HCT116 (cell line): Measurements from ENCODE around the gene SLC17A8. TPM values are rescaled to one million over a fixed set of nuclear protein-coding genes. Genes with fewer than 3 reads are reported as not detected.

Experiments
- ATAC-seq: fragments of 200-7000 bp; cut with Tn5 transposase; 2 replicates; pipeline ENCODE4 v1.9.1; 2020; ENCODE audit warnings: mild to moderate bottlenecking, moderate library complexity
- BruUV-seq: library from RNA; stranded (reverse); fragments of 400-500 nt; replicated peaks from 2 replicates; lab custom pipeline; 2021; lab: Mats Ljungman, UMichigan
- CTCF ChIA-PET: fragments of 300-600 bp; sonication (Branson Sonifier 250); formaldehyde crosslinking; loops from one replicate; lab custom pipeline; 2021; ENCODE audit warnings: antibody characterized with exemption; lab: Charles Lee
- POLR2A ChIA-PET: fragments of 300-600, 350-600 bp; sonication (Branson Sonifier 250); formaldehyde crosslinking; loops from one replicate; lab custom pipeline; 2021; ENCODE audit warnings: antibody characterized with exemption; lab: Charles Lee
- RAD21 ChIA-PET, 2 experiments: fragments of 300-600 bp; sonication (Branson Sonifier 250); formaldehyde crosslinking; loops; one replicate each; lab custom pipeline; 2023; ENCODE audit warnings: low total read pairs in 2 of 2; ENCODE audit not compliant: uncharacterized antibody in 2 of 2, unreplicated experiment in 2 of 2, low non-redundant PET in 1 of 2; lab: Charles Lee
- DNase-seq: peaks from one replicate; pipeline ENCODE4 v3.0.0-alpha.2; 2010; ENCODE audit warnings: low read depth, low spot score
- H2AFZ ChIP-seq: fragments of 200-600 bp; shearing (Covaris generic), sonication (generic); 2 replicates; pipeline ENCODE4 v1.6.1; 2017; ENCODE audit warnings: low read depth, mixed run types, mixed read lengths, antibody characterized with exemption, low read length; ENCODE audit not compliant: poor library complexity, severe bottlenecking
- H3K27ac ChIP-seq: 2 replicates; pipeline ENCODE4 v1.5.1; 2012; ENCODE audit warnings: low read depth, low read length
- H3K27me3 ChIP-seq: fragments of 200-600 bp; sonication (generic); 2 replicates; pipeline ENCODE4 v1.6.1; 2016; ENCODE audit warnings: mixed run types, low read length, mixed read lengths; ENCODE audit not compliant: insufficient read depth
- H3K36me3 ChIP-seq, 2 experiments: fragments of 200-500 bp in 1 of 2; fragments of 200-600 bp in 1 of 2; sonication (Bioruptor generic) in 1 of 2; sonication (generic) in 1 of 2; 2 replicates each; pipeline versions ENCODE4 v1.5.1 to v1.6.1; 2014 to 2016; ENCODE audit warnings: low read length in 2 of 2, inconsistent platforms in 1 of 2, mixed read lengths in 1 of 2, mixed run types in 1 of 2; ENCODE audit not compliant: insufficient read depth in 2 of 2, control insufficient read depth in 1 of 2
- H3K4me1 ChIP-seq, 2 experiments: fragments of 200-600 bp in 1 of 2; sonication (generic) in 1 of 2; 2 replicates each; pipeline versions ENCODE4 v1.5.1 to v1.6.1; 2012 to 2017; ENCODE audit warnings: low read length in 2 of 2, inconsistent platforms in 1 of 2, mild to moderate bottlenecking in 1 of 2, mixed read lengths in 1 of 2, mixed run types in 1 of 2, moderate library complexity in 1 of 2; ENCODE audit not compliant: insufficient read depth in 2 of 2, control insufficient read depth in 1 of 2
- H3K4me2 ChIP-seq: fragments of 200-600 bp; sonication (generic); 2 replicates; pipeline ENCODE4 v1.6.1; 2017; ENCODE audit warnings: mixed run types, low read length, mixed read lengths
- H3K4me3 ChIP-seq, 2 experiments: fragments of 200-600 bp in 1 of 2; sonication (generic) in 1 of 2; replicated peaks in 1 of 2; 2 replicates each; pipeline ENCODE4 v1.5.1; 2011 to 2016; ENCODE audit warnings: low read length in 2 of 2, control low read depth in 1 of 2, low read depth in 1 of 2, mild to moderate bottlenecking in 1 of 2, mixed read lengths in 1 of 2, mixed run types in 1 of 2
- H3K79me2 ChIP-seq: fragments of 200-600 bp; sonication (generic); 2 replicates; pipeline ENCODE4 v1.6.1; 2017; ENCODE audit warnings: mild to moderate bottlenecking, mixed run types, low read length, moderate library complexity, mixed read lengths; ENCODE audit not compliant: insufficient read depth
- H3K9ac ChIP-seq: fragments of 200-600 bp; sonication (generic); 2 replicates; pipeline ENCODE4 v1.6.1; 2016; ENCODE audit warnings: low read length, mixed read lengths
- H3K9me2 ChIP-seq: fragments of 200-600 bp; sonication (generic), shearing (Covaris generic); 2 replicates; pipeline ENCODE4 v1.6.1; 2017; ENCODE audit warnings: mixed run types, mild to moderate bottlenecking, moderate library complexity; ENCODE audit not compliant: insufficient read depth
- H3K9me3 ChIP-seq, 2 experiments: fragments of 200-500 bp in 1 of 2; fragments of 200-600 bp in 1 of 2; sonication (Bioruptor generic) in 1 of 2; sonication (generic) in 1 of 2; 2 replicates each; pipeline ENCODE4 v1.6.1; 2014 to 2017; ENCODE audit warnings: low read length in 2 of 2, mixed read lengths in 2 of 2, inconsistent platforms in 1 of 2, low read depth in 1 of 2, mild to moderate bottlenecking in 1 of 2, mixed run types in 1 of 2, moderate library complexity in 1 of 2; ENCODE audit not compliant: control insufficient read depth in 1 of 2, insufficient read depth in 1 of 2
- H4K20me1 ChIP-seq: fragments of 200-600 bp; sonication (generic), shearing (Covaris generic); 2 replicates; pipeline ENCODE4 v1.6.1; 2017; ENCODE audit warnings: mixed run types, mild to moderate bottlenecking, moderate library complexity; ENCODE audit not compliant: insufficient read depth
- CBX3 ChIP-seq: IDR thresholded peaks from 2 replicates; pipeline ENCODE4 v1.6.1; 2012; ENCODE audit warnings: low read depth
- EGR1 ChIP-seq: IDR thresholded peaks from 2 replicates; pipeline ENCODE4 v1.6.1; 2012; ENCODE audit warnings: low read depth
- ELF1 ChIP-seq: IDR thresholded peaks from 2 replicates; pipeline ENCODE4 v1.6.1; 2012; ENCODE audit warnings: low read depth, borderline replicate concordance
- EZH2 ChIP-seq: fragments of 200-600 bp; sonication (generic); IDR thresholded peaks from 2 replicates; pipeline ENCODE4 v1.6.1; 2017; ENCODE audit warnings: antibody characterized with exemption, mixed run types
- EZH2phosphoT487 ChIP-seq: fragments of 200-600 bp; IDR thresholded peaks from 2 replicates; pipeline ENCODE4 v1.6.1; 2018; ENCODE audit warnings: antibody characterized with exemption, borderline replicate concordance
- FOSL1 ChIP-seq: IDR thresholded peaks from 2 replicates; pipeline ENCODE4 v1.6.1; 2012; ENCODE audit warnings: low read depth
- JUND ChIP-seq: IDR thresholded peaks from 2 replicates; pipeline ENCODE4 v1.6.1; 2012
- POLR2AphosphoS5 ChIP-seq: IDR thresholded peaks from 2 replicates; pipeline ENCODE4 v1.6.1; 2011; ENCODE audit warnings: mild to moderate bottlenecking, low read depth, low read length, moderate library complexity
- RAD21 ChIP-seq: IDR thresholded peaks from 2 replicates; pipeline ENCODE4 v1.6.1; 2012; ENCODE audit warnings: low read depth, mild to moderate bottlenecking
- SIN3A ChIP-seq: IDR thresholded peaks from 2 replicates; pipeline ENCODE4 v1.6.1; 2012; ENCODE audit warnings: low read depth
- SP1 ChIP-seq: IDR thresholded peaks from 2 replicates; pipeline ENCODE4 v1.6.1; 2012; ENCODE audit warnings: low read depth
- YY1 ChIP-seq: IDR thresholded peaks from 2 replicates; pipeline ENCODE4 v1.6.1; 2011; ENCODE audit warnings: low read length, low read depth, moderate library complexity, mild to moderate bottlenecking; ENCODE audit not compliant: insufficient replicate concordance; ENCODE audit errors: extremely low read depth
- ZFX ChIP-seq: fragments of 450-650 bp; IDR thresholded peaks from 2 replicates; pipeline ENCODE4 v1.6.1; 2017
- ZNF274 ChIP-seq: fragments of 200-500 bp; sonication (Bioruptor generic); IDR thresholded peaks from 2 replicates; pipeline ENCODE4 v1.6.1; 2014; ENCODE audit warnings: mild to moderate bottlenecking, low read depth, low read length, inconsistent platforms
- intact Hi-C: fragments of 100-400 bp; cut with micrococcal nuclease; formaldehyde crosslinking; loops from 2 replicates; pipeline ENCODE4 v1.10.0; 2022
- total RNA-seq: library from RNA; stranded (reverse); gene quantifications from one replicate; pipeline ENCODE4 v1.2.1, GENCODE V29; 2021; ENCODE audit not compliant: unreplicated experiment
- TF ChIP-seq, protein P1 (sequence below): IDR thresholded peaks from 2 replicates; pipeline ENCODE4 v1.6.1; 2012
- TF ChIP-seq, protein P2 (sequence below), 3 experiments: fragments of 200-600 bp in 1 of 3; sonication (generic) in 1 of 3; IDR thresholded peaks in 2 of 3; conservative IDR thresholded peaks in 1 of 3; 2 replicates each; pipeline ENCODE4 v1.5.1; 2012 to 2017; ENCODE audit warnings: low read depth in 2 of 3, low read length in 2 of 3, antibody characterized with exemption in 1 of 3, borderline replicate concordance in 1 of 3, control low read depth in 1 of 3, mild to moderate bottlenecking in 1 of 3, mixed read lengths in 1 of 3, mixed run types in 1 of 3, moderate library complexity in 1 of 3; ENCODE audit not compliant: insufficient read depth in 1 of 3
- TF ChIP-seq, protein P3 (sequence below): IDR thresholded peaks from 2 replicates; pipeline ENCODE4 v1.6.1; 2012; ENCODE audit warnings: low read depth
- TF ChIP-seq, protein P4 (sequence below): IDR thresholded peaks from 2 replicates; pipeline ENCODE4 v1.6.1; 2012

Gene SLC17A8
- total RNA-seq, 1 experiment from 2014 or later, result not detected

DNA sequence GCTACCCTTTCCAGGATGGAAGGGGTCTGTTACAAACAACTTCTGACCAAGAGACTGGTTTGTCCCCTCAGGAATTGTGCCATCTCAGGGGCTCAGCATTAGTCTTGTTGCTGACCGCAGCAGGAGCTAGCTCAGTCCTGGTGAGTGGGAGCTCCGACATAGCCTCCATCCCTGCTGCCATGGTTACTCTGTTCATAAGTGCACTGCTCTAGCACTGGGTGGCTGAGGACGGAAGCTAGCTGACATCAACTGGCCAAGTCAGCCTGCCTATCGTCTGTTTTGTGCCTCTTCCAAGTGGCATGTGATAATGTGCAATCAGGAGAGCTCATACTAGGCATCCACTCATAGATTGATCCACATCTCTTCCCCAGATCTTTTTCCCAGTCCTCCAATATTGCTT is 7.5 kb downstream of the SLC17A8 start:
- Histone ChIP-seq H3K9ac (no peak overlapping the region), H3K79me2 (no peaks in the 10 kb centered on the region), H3K9me3 (no peaks in the 10 kb centered on the region), H3K4me3 (no peak overlapping the region), H3K4me2 (no peak overlapping the region), H4K20me1 (no peaks in the 10 kb centered on the region), H2AFZ (no peak overlapping the region), H3K27ac (no peak overlapping the region), H3K9me2 (no peaks in the 10 kb centered on the region), H3K4me1 (no peaks in the 10 kb centered on the region), H3K36me3 (no peaks in the 10 kb centered on the region), H3K27me3 (no peaks in the 10 kb centered on the region)
- RAD21 ChIA-PET, result no interaction called here
- TF ChIP-seq, protein P1, sequence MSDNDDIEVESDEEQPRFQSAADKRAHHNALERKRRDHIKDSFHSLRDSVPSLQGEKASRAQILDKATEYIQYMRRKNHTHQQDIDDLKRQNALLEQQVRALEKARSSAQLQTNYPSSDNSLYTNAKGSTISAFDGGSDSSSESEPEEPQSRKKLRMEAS, result no peak
- TF ChIP-seq EGR1, result no peak
- TF ChIP-seq, protein P2, sequence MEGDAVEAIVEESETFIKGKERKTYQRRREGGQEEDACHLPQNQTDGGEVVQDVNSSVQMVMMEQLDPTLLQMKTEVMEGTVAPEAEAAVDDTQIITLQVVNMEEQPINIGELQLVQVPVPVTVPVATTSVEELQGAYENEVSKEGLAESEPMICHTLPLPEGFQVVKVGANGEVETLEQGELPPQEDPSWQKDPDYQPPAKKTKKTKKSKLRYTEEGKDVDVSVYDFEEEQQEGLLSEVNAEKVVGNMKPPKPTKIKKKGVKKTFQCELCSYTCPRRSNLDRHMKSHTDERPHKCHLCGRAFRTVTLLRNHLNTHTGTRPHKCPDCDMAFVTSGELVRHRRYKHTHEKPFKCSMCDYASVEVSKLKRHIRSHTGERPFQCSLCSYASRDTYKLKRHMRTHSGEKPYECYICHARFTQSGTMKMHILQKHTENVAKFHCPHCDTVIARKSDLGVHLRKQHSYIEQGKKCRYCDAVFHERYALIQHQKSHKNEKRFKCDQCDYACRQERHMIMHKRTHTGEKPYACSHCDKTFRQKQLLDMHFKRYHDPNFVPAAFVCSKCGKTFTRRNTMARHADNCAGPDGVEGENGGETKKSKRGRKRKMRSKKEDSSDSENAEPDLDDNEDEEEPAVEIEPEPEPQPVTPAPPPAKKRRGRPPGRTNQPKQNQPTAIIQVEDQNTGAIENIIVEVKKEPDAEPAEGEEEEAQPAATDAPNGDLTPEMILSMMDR (IDR thresholded peaks at IDR 0.05 in 2 of 3, conservative IDR thresholded peaks at IDR 0.05 in 1 of 3; ENCODE audit: borderline replicate concordance in 1 of 3, insufficient read depth in 1 of 3, low read depth in 2 of 3, low read length in 2 of 3), result no peak
- TF ChIP-seq RAD21, result no peak
- no peak for TF ChIP-seq EZH2phosphoT487
- no peak for TF ChIP-seq SIN3A
- no peak for TF ChIP-seq SP1
- no peak for TF ChIP-seq YY1
- TF ChIP-seq, protein P3, sequence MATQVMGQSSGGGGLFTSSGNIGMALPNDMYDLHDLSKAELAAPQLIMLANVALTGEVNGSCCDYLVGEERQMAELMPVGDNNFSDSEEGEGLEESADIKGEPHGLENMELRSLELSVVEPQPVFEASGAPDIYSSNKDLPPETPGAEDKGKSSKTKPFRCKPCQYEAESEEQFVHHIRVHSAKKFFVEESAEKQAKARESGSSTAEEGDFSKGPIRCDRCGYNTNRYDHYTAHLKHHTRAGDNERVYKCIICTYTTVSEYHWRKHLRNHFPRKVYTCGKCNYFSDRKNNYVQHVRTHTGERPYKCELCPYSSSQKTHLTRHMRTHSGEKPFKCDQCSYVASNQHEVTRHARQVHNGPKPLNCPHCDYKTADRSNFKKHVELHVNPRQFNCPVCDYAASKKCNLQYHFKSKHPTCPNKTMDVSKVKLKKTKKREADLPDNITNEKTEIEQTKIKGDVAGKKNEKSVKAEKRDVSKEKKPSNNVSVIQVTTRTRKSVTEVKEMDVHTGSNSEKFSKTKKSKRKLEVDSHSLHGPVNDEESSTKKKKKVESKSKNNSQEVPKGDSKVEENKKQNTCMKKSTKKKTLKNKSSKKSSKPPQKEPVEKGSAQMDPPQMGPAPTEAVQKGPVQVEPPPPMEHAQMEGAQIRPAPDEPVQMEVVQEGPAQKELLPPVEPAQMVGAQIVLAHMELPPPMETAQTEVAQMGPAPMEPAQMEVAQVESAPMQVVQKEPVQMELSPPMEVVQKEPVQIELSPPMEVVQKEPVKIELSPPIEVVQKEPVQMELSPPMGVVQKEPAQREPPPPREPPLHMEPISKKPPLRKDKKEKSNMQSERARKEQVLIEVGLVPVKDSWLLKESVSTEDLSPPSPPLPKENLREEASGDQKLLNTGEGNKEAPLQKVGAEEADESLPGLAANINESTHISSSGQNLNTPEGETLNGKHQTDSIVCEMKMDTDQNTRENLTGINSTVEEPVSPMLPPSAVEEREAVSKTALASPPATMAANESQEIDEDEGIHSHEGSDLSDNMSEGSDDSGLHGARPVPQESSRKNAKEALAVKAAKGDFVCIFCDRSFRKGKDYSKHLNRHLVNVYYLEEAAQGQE, result no peak
- no peak for TF ChIP-seq POLR2AphosphoS5
- no peak for TF ChIP-seq CBX3
- no peak for TF ChIP-seq EZH2
- TF ChIP-seq JUND, result no peak
- TF ChIP-seq FOSL1, result no peak
- TF ChIP-seq ELF1, result no peak
- no peak for TF ChIP-seq ZFX
- no peak for TF ChIP-seq ZNF274
- TF ChIP-seq, protein P4, sequence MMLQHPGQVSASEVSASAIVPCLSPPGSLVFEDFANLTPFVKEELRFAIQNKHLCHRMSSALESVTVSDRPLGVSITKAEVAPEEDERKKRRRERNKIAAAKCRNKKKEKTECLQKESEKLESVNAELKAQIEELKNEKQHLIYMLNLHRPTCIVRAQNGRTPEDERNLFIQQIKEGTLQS, result no peak
- no peak for DNase-seq
- no TSS peak for BruUV-seq
- ATAC-seq, result no peak
- POLR2A ChIA-PET, result no interaction called here
- CTCF ChIA-PET, result no interaction called here
- intact Hi-C loops, result no loop called here
